SK-N-SH (cell line): ENCODE data around the gene TGM3.

Experiments used
- CTCF ChIP-seq: fragments of 200-600 bp; sonication (generic); IDR thresholded peaks from 2 replicates; pipeline ENCODE4 v1.6.1; 2017; ENCODE audit warnings: antibody characterized with exemption, mild to moderate bottlenecking, moderate library complexity
- EP300 ChIP-seq, 2 experiments: IDR thresholded peaks; 2 replicates each; pipeline versions ENCODE4 v1.4.0 to v1.6.1; 2012; ENCODE audit warnings: borderline replicate concordance in 1 of 2, low read depth in 1 of 2, low read length in 1 of 2
- GABPA ChIP-seq: IDR thresholded peaks from 2 replicates; pipeline ENCODE4 v1.4.0; 2012; ENCODE audit warnings: low read depth, mild to moderate bottlenecking
- MAX ChIP-seq: IDR thresholded peaks from 2 replicates; pipeline ENCODE4 v1.4.0; 2012; ENCODE audit warnings: low read depth
- NFIC ChIP-seq: IDR thresholded peaks from 2 replicates; pipeline ENCODE4 v1.4.0; 2012; ENCODE audit warnings: borderline replicate concordance
- RFX5 ChIP-seq: IDR thresholded peaks from 2 replicates; pipeline ENCODE4 v1.6.1; 2012; ENCODE audit warnings: mild to moderate bottlenecking, improper control_type of control experiment, low read length
- SIN3A ChIP-seq: IDR thresholded peaks from 2 replicates; pipeline ENCODE4 v1.6.1; 2012; ENCODE audit warnings: low read depth, mild to moderate bottlenecking, low read length, moderate library complexity, borderline replicate concordance
- SMC3 ChIP-seq: IDR thresholded peaks from 2 replicates; pipeline ENCODE4 v1.6.1; 2012; ENCODE audit warnings: low read depth, low read length, improper control_type of control experiment
- TAF1 ChIP-seq: IDR thresholded peaks from 2 replicates; pipeline ENCODE4 v1.6.1; 2012; ENCODE audit warnings: low read depth, mild to moderate bottlenecking, low read length, moderate library complexity, borderline replicate concordance
- TEAD4 ChIP-seq: IDR thresholded peaks from 2 replicates; pipeline ENCODE4 v1.4.0; 2012; ENCODE audit warnings: mild to moderate bottlenecking, borderline replicate concordance; ENCODE audit not compliant: insufficient read depth
- USF1 ChIP-seq: IDR thresholded peaks from 2 replicates; pipeline ENCODE4 v1.4.0; 2012; ENCODE audit warnings: low read depth, borderline replicate concordance
- YY1 ChIP-seq: IDR thresholded peaks from 2 replicates; pipeline ENCODE4 v1.4.0; 2012; ENCODE audit warnings: low read depth, mild to moderate bottlenecking
- ZBTB33 ChIP-seq: IDR thresholded peaks from 2 replicates; pipeline ENCODE4 v1.4.0; 2012; ENCODE audit warnings: low read depth, borderline replicate concordance

- no peak for TF ChIP-seq TEAD4
- no peak for TF ChIP-seq TAF1
- TF ChIP-seq MAX = no peak
- TF ChIP-seq ZBTB33 = no peak
- TF ChIP-seq CTCF = no peak
- TF ChIP-seq YY1 = no peak
- TF ChIP-seq EP300 (IDR thresholded peaks at IDR 0.05; ENCODE audit: borderline replicate concordance in 1 of 2, low read depth in 1 of 2, low read length in 1 of 2) = no peak
- no peak for TF ChIP-seq RFX5
- TF ChIP-seq NFIC = no peak
- no peak for TF ChIP-seq USF1
- TF ChIP-seq GABPA = no peak
- no peak for TF ChIP-seq SMC3
- no peak for TF ChIP-seq SIN3A
Measured at GRCh38 chr20:2350606-2351005, 54.8 kb downstream of the TGM3 start.
